ENCODE results near the gene ACCSL.
A peak's percentile ranks its signal among the peaks of the same experiment; 100 is the strongest.

DNA sequence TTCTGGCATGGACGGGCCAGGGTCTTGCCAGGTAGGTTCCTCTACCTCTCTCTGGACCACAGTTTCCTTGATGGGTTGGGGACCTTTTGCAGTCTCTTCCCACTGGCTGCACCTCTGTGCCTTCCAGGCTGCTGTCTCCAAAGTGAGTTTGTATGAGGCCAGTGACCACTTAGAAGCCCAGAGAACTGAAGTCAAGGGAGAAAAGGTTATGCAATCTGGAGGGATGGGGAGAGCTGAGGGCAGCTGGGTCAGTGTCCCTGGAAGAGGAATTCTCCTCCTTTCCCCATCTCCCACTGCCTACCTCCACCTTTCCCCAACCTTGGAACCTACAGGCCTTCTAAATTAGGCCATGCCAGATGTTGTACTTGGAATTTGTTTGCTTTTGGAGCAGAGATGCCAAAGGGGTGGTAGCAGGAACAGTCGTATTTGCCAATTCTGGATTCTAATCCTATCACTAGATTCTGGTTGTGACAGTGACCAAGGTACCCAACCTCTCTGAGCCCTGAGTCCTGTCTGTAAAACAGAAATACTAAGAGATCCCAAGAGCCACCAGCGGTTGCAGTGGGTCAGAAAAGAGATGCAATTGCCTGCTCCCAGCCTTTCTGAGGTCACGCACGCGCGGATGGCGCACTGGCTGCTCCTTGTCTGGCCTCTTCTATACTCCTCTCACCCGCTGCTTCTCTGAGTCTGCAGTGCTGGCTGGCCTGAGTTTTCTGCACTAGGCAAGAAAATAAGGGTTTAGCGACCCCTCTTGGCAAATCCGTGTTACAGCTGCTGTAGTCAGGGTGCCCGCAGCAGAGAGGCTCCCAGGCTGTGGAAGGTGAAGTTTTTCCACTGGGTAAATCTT lies 10.7 kb upstream of the ACCSL start:
- TF ChIP-seq CTCF (conservative IDR thresholded peaks at IDR 0.05 in 1 of 2, IDR thresholded peaks at IDR 0.05 in 1 of 2; ENCODE audit: low read depth in 1 of 2, low read length in 2 of 2) (peak; percentile 85 to 89), EZH2 (IDR thresholded peaks at IDR 0.05; ENCODE audit: low read length, missing control alignments) (no peak)

Data from fibroblast of lung (primary cell).